ENCODE data around the gene HAX1. TPM values are rescaled to one million over a fixed set of nuclear protein-coding genes. Genes with fewer than 3 reads are reported as not detected.

The HAX1 gene
- 47.6 TPM for total RNA-seq

DNA sequence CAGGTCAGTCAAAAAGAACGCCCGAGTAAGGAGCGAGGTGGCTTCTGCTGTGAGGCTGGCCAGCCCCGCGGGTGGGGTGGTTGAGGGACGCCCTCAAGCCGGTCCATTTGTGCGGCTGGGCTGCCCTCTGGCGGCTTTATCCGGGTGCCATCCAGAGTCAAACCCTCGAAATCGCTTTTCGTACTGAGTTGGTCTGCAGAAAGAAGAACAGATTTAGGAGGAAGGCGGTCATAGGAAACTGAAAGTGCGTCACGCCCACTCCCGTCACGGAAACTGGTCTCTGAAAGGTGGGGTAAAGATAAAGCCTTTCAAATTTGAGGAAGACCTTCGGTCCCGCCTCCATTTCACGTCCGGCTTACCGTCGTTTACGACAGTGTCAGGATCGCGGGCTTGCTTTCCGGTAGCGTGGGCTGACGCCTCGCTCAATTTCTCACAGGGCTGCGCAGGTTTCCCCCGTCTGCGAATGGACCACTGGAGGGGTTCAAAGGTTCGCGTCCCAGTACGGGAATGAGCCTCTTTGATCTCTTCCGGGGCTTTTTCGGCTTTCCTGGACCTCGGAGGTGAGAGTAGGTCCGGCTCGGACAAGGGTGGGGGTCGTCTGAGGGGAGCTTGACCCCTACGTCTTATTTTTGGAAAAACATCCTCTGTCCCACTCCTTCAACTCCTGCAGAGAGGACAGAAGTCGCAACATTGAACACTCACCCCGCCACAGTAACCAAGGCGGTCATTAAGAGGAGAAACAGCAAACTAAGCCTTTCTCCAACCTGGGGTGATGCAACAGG, at the start of gene HAX1:
Gene HAX1 (plus strand): TSS at position 413 of the 782 bp plus-strand sequence. CDS start 95 bp downstream, at position 508.

GRCh38 chr1:154320882-154321608, 48.6 kb downstream of the HAX1 start, which contains the start of gene AQP10:
TSS of gene AQP10 (plus strand) at chr1:154321093. CDS start at chr1:154321156, 63 bp downstream.

DNA sequence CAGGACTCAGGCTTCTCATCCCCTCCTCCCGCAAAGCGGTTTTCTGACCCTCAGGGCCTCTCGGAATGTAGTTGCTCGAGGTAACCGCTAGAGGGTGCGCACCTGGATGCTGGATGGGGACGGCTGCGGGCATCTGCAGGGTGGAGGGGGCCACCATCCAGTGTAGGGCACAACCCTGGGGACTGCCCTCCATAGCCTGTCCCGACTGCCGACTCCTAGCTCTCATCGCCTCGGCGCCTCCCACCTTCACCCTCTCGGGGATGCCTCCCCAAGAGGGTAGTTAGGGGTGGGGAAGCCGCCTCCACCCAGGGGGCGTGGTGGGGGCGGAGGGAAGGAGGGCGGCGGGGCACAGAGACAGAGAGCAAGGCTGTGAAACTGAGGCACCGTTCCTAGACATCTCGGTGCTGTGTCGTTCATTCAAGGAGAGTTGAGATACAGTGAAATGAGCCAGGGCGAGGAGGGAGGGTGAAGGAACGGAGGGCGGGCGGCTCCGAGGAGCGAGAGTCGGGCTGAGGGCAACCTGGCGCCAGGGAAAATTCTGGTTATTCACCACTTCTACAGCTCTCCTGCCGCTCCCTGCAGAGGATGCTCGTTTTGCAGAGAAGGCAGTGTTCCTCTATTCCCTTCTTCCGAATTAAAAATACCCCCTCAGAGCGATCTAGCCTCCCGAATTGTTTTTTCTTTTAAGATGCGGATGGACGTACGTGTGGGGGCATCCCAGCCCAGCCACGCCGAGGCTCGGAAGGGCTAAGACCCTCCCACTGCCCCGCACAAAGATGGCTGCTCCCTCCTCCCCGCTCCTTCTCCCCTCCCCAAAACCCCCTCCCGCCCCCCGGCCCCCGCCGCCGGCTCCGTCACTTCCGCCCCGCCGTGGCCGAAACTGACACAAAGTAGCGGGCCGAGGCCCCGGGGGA, 52.5 kb downstream of the HAX1 start, which contains the start of gene ATP8B2:
Gene ATP8B2 (plus strand): TSS at position 857 of the 914 bp plus-strand sequence. CDS start 2,617 bp downstream, outside the sequence.

Small RNA genes within 50 kb of the gene (small RNA-seq; reads per million reads assigned to genes)
- gene RF00273 (ENCODE audit: low replicate concordance) (0.09 reads per million), gene RNU6-121P (ENCODE audit: low replicate concordance) (not detected), gene RNU6-239P (ENCODE audit: low replicate concordance) (not detected), gene SNORA58B (ENCODE audit: low replicate concordance) (not detected)

Other genes with a start within 250 kb of the HAX1 start
- gene NUP210L, start 117.6 kb upstream of the HAX1 start, total RNA-seq, result 0.31 TPM
- 177 TPM for gene TPM3, start 80.5 kb upstream of the HAX1 start, total RNA-seq
- gene CFAP141, start 66.3 kb upstream of the HAX1 start, total RNA-seq, result not detected
- gene UBAP2L, start 51.7 kb upstream of the HAX1 start, total RNA-seq, result 87.0 TPM
- not detected for gene AQP10, start 48.5 kb downstream of the HAX1 start, total RNA-seq
- gene ATP8B2, start 52.9 kb downstream of the HAX1 start, total RNA-seq, result 45.7 TPM
- 2.2 TPM for gene IL6R, start 132.7 kb downstream of the HAX1 start, total RNA-seq
- not detected for gene TDRD10, start 229.6 kb downstream of the HAX1 start, total RNA-seq
- gene SHE, start 229.8 kb downstream of the HAX1 start, total RNA-seq, result 1.3 TPM